Common myeloid progenitor, CD34-positive (primary cell): Measurements from ENCODE around the gene MICU1.
"Not testable (repeated sequence)": the region's sequence is repeated elsewhere in the genome, so short reads cannot be mapped to it uniquely, and the experiment has no call there.

Source experiments
- CTCF ChIA-PET: fragments of 350-600 bp; sonication (Branson Sonifier 250); formaldehyde crosslinking; loops from one replicate; lab custom pipeline; 2021; ENCODE audit warnings: antibody characterized with exemption; lab: Charles Lee
- POLR2A ChIA-PET: fragments of 350-600 bp; sonication (Branson Sonifier 250); formaldehyde crosslinking; loops from one replicate; lab custom pipeline; 2021; ENCODE audit warnings: antibody characterized with exemption; lab: Charles Lee
- DNase-seq, 3 donors: peaks; one replicate each; pipeline versions ENCODE4 v3.0.0 to v3.0.0-alpha.2; 2013
- H3K27ac ChIP-seq, 2 experiments: 1 replicate in 1 of 2; 2 replicates in 1 of 2; pipeline ENCODE4 v1.7.0; 2013; ENCODE audit warnings: inconsistent platforms in 2 of 2, low read length in 2 of 2, mild to moderate bottlenecking in 2 of 2, low read depth in 1 of 2, moderate library complexity in 1 of 2; ENCODE audit not compliant: severe bottlenecking in 2 of 2, insufficient read depth in 1 of 2, poor library complexity in 1 of 2
- H3K27me3 ChIP-seq, 5 experiments: replicated peaks in 2 of 5; 1 replicate in 3 of 5; 2 replicates in 2 of 5; pipeline versions ENCODE4 v1.6.1 to v1.7.0; 2013; ENCODE audit warnings: low read length in 4 of 5, mild to moderate bottlenecking in 2 of 5, moderate library complexity in 2 of 5, inconsistent platforms in 1 of 5; ENCODE audit not compliant: insufficient read depth in 5 of 5, control insufficient read depth in 4 of 5
- H3K36me3 ChIP-seq, 4 experiments: 1 replicate in 2 of 4; 2 replicates in 2 of 4; pipeline versions ENCODE4 v1.6.1 to v1.7.0; 2013; ENCODE audit warnings: low read length in 3 of 4, control low read depth in 1 of 4, mild to moderate bottlenecking in 1 of 4; ENCODE audit not compliant: control insufficient read depth in 4 of 4, insufficient read depth in 4 of 4
- H3K4me1 ChIP-seq, 4 experiments: 1 replicate in 3 of 4; 2 replicates in 1 of 4; pipeline versions ENCODE4 v1.6.1 to v1.7.1; 2013; ENCODE audit warnings: low read length in 3 of 4, mild to moderate bottlenecking in 3 of 4, control low read depth in 1 of 4, inconsistent platforms in 1 of 4, moderate library complexity in 1 of 4; ENCODE audit not compliant: control insufficient read depth in 4 of 4, insufficient read depth in 4 of 4; ENCODE audit errors: control extremely low read depth in 1 of 4
- H3K4me3 ChIP-seq, 7 experiments: 1 replicate in 4 of 7; 2 replicates in 3 of 7; pipeline versions ENCODE4 v1.5.1 to v1.7.0; 2013; ENCODE audit warnings: mild to moderate bottlenecking in 7 of 7, low read length in 6 of 7, moderate library complexity in 6 of 7, inconsistent platforms in 2 of 7, low read depth in 2 of 7, control low read depth in 1 of 7; ENCODE audit not compliant: insufficient read depth in 4 of 7, control insufficient read depth in 1 of 7; ENCODE audit errors: extremely low read depth in 1 of 7
- H3K9me3 ChIP-seq, 5 experiments: 1 replicate in 4 of 5; 2 replicates in 1 of 5; pipeline versions ENCODE4 v1.6.1 to v1.7.1; 2013; ENCODE audit warnings: low read length in 4 of 5, mild to moderate bottlenecking in 2 of 5, inconsistent platforms in 1 of 5, low read depth in 1 of 5, moderate library complexity in 1 of 5; ENCODE audit not compliant: control insufficient read depth in 4 of 5, insufficient read depth in 2 of 5; ENCODE audit errors: control extremely low read depth in 1 of 5
- WGBS: methylation state at CpG from one replicate; pipeline ENCODE4 v1.1.5; 2013; ENCODE audit not compliant: insufficient coverage; 5-methylcytosine and 5-hydroxymethylcytosine counted together

MICU1 gene

GRCh38 chr10:72480861-72481260 is 145.0 kb downstream of the MICU1 start:
- ChIA-PET POLR2A (no interaction called here), CTCF (no interaction called here)
- H3K27me3 ChIP-seq, result no peaks in the 10 kb centered on the region
- H3K27ac ChIP-seq, result no peak overlapping the region
- WGBS, result 100% methylated on average over 1 of the region's 2 CpGs
- no peak overlapping the region for H3K4me3 ChIP-seq
- no peaks in the 10 kb centered on the region for H3K9me3 ChIP-seq
- peaks cover 0 to 4% (median 0%) of the 10 kb centered on the region in 4 experiments for H3K36me3 ChIP-seq
- no peaks in the 10 kb centered on the region for H3K4me1 ChIP-seq
- no peak for DNase-seq

DNA sequence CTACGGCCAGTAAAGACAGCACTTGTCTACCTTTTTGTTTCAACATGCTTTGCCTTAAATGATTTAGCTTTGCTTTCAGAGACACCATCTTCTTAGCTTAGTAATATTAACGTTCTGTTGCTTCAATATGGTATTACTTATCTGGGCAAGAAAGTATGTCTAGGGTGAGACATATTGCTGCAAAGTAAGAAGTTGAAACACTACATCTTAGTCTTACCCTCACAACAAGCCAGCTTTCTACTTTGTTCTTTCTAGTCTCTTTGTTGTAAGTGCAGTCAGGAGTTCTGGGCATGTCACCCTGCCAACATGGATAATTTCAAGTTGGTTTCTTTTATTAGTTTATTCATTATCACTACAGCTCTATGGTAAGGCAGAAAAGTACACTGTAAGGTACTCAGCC is 148.4 kb downstream of the MICU1 start:
- DNase-seq, result no peak
- H3K36me3 ChIP-seq, result peaks cover 0 to 15% (median 6%) of the 10 kb centered on the region in 4 experiments
- no peaks in the 10 kb centered on the region for H3K4me1 ChIP-seq
- ChIA-PET CTCF (interaction anchor here (0.7 kb wide), 1 partner anchor 104 kb away, joined by 3 read pairs; no protein-coding TSS in a partner anchor), POLR2A (no interaction called here)
- no peak overlapping the region for H3K4me3 ChIP-seq
- WGBS, result no CpG with 5 or more reads among the region's 2 CpGs
- H3K27ac ChIP-seq, result no peak overlapping the region
- no peaks in the 10 kb centered on the region for H3K27me3 ChIP-seq
- no peaks in the 10 kb centered on the region for H3K9me3 ChIP-seq

- H3K27ac ChIP-seq, result no peak overlapping the region
- no peak overlapping the region for H3K4me3 ChIP-seq
- no peaks in the 10 kb centered on the region for H3K4me1 ChIP-seq
- WGBS, result 100% methylated on average over 1 of the region's 1 CpG
- ChIA-PET CTCF (no interaction called here), POLR2A (no interaction called here)
- H3K27me3 ChIP-seq, result no peaks in the 10 kb centered on the region
- no peak for DNase-seq
- peaks cover 0 to 2% (median 0%) of the 10 kb centered on the region in 5 experiments for H3K9me3 ChIP-seq
- H3K36me3 ChIP-seq, result peaks cover 5 to 21% (median 16%) of the 10 kb centered on the region in 4 experiments
Observed at GRCh38 chr10:72472306-72472705, 153.6 kb downstream of the MICU1 start.

DNA sequence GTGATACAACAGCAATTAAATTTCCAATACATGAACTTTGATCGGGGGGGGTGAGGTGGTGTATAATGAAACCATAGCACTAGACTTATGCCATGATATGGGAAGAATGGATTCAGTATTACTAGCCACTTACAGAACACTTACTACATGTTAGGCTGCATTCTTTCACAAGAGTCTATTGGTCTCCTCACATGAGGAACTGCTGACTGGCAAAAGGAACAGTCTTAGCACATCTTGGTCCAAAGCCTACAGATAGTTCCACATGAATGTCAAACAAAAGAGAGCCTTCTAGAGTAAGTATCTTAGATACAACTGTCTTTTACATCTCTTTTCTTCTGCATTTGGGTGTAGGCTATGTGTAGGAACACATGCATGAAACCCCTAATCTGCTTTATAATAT is 155.2 kb downstream of the MICU1 start:
- no peak overlapping the region for H3K4me3 ChIP-seq
- no CpG with 5 or more reads among the region's 1 CpG for WGBS
- no peaks in the 10 kb centered on the region for H3K4me1 ChIP-seq
- H3K36me3 ChIP-seq, result peaks cover 5 to 21% (median 14%) of the 10 kb centered on the region in 4 experiments
- CTCF ChIA-PET, result no interaction called here
- H3K27ac ChIP-seq, result no peak overlapping the region
- POLR2A ChIA-PET, result no interaction called here
- H3K9me3 ChIP-seq, result peaks cover 0 to 2% (median 0%) of the 10 kb centered on the region in 5 experiments
- no peak for DNase-seq
- H3K27me3 ChIP-seq, result no peaks in the 10 kb centered on the region

DNA sequence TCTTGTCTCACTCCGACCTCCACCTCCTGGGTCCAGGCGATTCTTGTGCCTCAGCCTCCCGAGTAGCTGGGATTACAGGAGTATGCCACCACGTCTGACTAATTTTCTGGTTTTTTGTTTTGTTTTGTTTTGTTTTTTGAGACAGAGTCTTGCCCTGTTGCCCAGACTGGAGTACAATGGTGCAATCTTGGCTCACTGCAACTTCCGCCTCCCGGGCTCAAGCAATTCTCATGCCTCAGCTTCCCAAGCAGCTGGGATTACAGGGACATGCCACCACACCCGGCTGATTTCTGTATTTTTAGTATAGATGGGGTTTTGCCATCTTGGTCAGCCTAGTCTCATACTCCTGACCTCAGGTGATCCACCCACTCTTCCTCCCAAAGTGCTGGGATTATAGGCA is 158.8 kb downstream of the MICU1 start:
- POLR2A ChIA-PET, H3K27ac ChIP-seq, H3K4me3 ChIP-seq, H3K4me1 ChIP-seq, DNase-seq, CTCF ChIA-PET, H3K9me3 ChIP-seq, H3K27me3 ChIP-seq: not testable (repeated sequence)
- WGBS, result 96% methylated on average over 3 of the region's 7 CpGs
- peaks cover 0 to 12% (median 8%) of the 10 kb centered on the region in 4 experiments for H3K36me3 ChIP-seq

GRCh38 chr10:72466018-72466417 is 159.9 kb downstream of the MICU1 start:
- POLR2A ChIA-PET, result no interaction called here
- CTCF ChIA-PET, result no interaction called here

DNA sequence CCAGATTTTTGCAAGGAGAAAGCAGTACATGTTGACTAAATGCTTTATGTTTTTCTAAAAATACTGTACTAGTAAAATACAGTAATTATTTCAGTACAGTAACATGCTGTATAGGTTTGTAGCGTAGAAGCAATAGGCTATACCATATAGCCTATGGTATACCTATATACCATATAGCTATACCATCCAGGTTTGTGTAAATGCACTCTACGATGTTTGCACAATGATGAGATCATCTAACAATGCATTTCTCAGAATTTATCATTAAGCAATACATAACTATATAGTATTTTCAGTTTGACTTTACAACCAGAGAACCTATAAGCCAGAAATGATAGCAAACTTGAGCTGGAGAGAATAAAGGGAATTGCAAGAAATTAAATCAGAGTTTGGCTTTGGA is 161.4 kb downstream of the MICU1 start:
- H3K4me3 ChIP-seq, result no peak overlapping the region
- WGBS, result no CpG with 5 or more reads among the region's 2 CpGs

More at GRCh38 chr10:72466018-72466417, 159.9 kb downstream of the MICU1 start:
- peaks cover 0 to 2% (median 0%) of the 10 kb centered on the region in 5 experiments for H3K9me3 ChIP-seq
- peaks cover 0 to 12% (median 7%) of the 10 kb centered on the region in 4 experiments for H3K36me3 ChIP-seq
- H3K4me3 ChIP-seq, result no peak overlapping the region
- 94% methylated on average over 3 of the region's 4 CpGs for WGBS
- no peak for DNase-seq
- H3K27ac ChIP-seq, result no peak overlapping the region
- no peaks in the 10 kb centered on the region for H3K27me3 ChIP-seq
- H3K4me1 ChIP-seq, result no peaks in the 10 kb centered on the region

More for the DNA sequence above, 161.4 kb downstream of the MICU1 start:
- no peak for DNase-seq
- Histone ChIP-seq H3K9me3 (no peaks in the 10 kb centered on the region), H3K4me1 (peaks cover 0 to 4% (median 4%) of the 10 kb centered on the region in 4 experiments), H3K27ac (no peak overlapping the region), H3K27me3 (no peaks in the 10 kb centered on the region), H3K36me3 (peaks cover 0 to 5% (median under 1%) of the 10 kb centered on the region in 4 experiments)
- ChIA-PET CTCF (interaction anchor here (0.6 kb wide), 1 partner anchor 850 kb away, joined by 3 read pairs; no protein-coding TSS in a partner anchor), POLR2A (no interaction called here)
